HG03175 (cell line): Measurements from ENCODE around the gene ARHGEF11.
"Not testable (repeated sequence)": the region's sequence is repeated elsewhere in the genome, so short reads cannot be mapped to it uniquely, and the experiment has no call there.

Source experiments
- ATAC-seq: cut with Tn5 transposase; IDR thresholded peaks from one replicate; pipeline ENCODE4 v1.9.1; 2021; ENCODE audit warnings: mild to moderate bottlenecking, moderate library complexity; ENCODE audit not compliant: unreplicated experiment

Gene ARHGEF11, protein sequence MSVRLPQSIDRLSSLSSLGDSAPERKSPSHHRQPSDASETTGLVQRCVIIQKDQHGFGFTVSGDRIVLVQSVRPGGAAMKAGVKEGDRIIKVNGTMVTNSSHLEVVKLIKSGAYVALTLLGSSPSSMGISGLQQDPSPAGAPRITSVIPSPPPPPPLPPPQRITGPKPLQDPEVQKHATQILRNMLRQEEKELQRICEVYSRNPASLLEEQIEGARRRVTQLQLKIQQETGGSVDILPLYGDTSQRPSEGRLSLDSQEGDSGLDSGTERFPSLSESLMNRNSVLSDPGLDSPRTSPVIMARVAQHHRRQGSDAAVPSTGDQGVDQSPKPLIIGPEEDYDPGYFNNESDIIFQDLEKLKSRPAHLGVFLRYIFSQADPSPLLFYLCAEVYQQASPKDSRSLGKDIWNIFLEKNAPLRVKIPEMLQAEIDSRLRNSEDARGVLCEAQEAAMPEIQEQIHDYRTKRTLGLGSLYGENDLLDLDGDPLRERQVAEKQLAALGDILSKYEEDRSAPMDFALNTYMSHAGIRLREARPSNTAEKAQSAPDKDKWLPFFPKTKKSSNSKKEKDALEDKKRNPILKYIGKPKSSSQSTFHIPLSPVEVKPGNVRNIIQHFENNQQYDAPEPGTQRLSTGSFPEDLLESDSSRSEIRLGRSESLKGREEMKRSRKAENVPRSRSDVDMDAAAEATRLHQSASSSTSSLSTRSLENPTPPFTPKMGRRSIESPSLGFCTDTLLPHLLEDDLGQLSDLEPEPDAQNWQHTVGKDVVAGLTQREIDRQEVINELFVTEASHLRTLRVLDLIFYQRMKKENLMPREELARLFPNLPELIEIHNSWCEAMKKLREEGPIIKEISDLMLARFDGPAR (N-terminal part only)

DNA sequence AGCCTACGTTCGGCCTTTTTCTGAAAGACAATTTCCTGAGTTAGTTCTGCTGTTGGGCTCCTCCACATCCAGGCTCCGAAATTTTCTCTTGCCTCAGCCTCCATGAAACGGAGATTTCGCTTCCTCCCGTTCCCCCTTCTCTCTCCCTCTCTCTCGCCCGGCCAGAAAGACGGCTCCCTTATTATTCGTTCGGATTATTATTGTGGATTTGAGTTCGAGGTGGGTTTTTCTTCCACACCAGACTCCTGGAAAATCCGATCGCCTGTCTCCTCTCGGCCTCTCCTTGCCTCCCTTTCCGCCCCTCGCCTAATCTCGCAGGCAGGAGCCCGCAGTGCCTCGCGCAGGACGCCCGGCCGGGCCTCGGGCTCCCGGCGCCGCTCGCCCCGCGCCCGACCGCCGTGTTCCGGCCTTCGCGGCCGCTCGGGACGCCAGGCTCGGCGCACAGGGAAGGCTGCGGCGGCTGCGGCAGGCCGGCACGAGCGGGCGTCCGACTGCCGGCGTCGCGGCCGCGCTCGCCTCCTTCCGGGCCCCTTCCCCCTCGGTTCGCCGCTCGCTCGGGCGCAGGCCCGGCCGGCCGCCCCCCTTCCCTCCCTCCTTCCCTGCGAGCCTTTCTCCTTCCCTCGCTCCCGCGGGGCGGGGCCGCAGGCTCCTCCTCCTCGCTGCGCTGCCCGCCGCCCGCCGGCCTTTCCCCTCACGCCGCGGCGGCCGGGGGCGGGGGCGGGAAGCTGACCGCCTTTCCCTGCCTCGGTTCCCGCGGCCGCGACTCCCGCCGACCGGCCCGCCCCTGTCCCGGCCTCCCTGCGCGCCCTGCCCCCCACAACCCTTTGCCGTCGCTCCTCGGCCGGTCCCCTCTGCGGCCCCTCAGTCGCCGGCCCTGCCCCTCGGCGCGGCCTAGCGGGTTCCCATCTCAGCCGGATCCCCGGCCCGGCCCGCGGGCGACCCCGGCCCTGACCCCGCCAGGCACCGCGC lies at the start of gene ARHGEF11:
TSS of gene ARHGEF11 (minus strand) at position 493 of the 969 bp plus-strand sequence. CDS start 1,412 bp downstream, outside the sequence.
- ATAC-seq = peak; percentile 67

DNA sequence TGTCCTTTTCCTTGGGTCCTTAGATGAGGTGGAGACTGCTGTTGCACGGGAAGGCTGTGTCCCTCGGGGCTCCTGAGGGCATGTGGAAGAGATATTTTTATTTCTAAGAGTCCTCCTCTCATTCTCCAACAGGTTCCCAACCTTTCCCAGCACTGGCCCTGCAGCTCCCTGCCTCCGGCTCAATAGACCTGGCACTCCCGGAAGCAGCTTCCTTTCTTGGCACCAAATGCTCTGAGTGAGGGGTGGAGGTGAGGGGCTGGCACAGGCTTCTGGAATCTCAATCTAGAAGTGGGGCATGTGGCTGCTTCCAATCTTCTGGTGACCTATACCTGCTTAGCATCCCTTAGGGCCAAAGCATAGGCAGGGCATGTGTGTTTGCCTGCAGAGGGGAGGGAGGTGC lies 49.5 kb upstream of the ARHGEF11 start:
- no peak for ATAC-seq

DNA sequence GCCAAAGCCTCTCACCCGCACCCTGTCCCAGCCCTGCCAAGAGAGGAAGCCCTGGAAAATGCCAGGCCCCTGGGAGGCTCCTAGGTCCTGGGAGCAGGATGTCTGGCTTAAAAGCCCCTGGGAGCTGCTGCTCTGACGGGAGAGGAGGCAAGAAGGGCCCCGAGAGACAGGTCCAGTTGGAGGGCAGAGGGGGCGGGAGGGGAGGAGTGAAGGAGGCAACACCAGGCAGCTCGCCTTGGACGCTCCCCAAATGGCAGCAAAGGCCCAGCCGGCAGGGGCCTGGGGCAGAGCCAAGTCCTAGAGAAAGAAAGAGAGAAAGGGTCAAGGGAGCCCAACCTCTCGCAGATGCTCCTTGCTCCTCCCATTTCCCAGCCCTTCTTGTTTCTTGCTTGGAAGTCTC lies 47.3 kb upstream of the ARHGEF11 start:
- no peak for ATAC-seq

DNA sequence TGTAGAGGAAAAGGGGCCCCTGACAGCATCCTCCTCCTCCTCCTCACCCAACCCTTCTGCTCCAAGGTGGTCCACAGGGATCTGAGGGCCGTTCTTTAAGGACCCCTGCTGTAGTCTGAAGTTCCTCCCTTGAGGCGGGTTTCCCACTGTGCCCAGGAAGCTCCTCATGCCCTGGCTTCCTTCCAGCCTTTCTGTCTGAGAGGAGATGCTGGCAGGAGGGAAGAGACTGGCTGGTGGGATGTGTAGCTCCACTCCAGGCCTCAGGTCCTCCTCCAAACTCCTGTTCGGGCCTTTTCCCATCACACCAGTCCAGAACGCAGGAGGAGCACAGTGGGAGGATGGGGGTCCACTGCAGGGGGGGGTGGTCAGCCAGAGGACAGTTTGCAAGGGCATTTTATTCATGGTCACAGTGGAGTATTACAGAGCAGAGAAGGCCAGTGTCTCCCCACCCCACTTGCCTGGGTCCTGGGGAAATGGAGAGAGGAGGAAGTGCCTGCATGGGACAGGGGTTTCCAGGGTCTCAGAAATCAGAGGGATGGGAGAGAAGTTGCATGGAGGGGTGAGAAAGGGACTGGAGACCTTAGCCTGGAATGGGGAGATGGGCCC lies 46.2 kb upstream of the ARHGEF11 start:
- ATAC-seq = no peak

DNA sequence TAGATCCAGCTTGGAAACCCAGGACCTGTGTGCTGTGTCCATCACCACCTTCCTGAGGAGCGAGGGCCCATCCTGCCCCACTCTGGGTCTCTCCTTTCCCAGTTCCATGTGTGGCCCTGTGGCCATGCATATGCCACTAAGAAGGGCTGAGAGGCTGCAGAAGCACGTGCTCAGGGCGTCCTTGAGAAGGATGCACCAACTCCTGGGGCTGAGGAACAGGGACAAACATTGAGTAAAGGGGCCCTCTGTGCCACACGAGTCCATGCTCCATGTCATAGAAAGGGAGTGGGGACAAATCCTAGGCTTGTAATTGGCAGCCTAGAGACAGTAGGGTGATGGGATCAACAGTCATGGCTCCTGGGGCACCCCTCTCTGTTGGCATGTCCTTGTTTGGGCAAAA lies 45.6 kb upstream of the ARHGEF11 start:
- no peak for ATAC-seq

DNA sequence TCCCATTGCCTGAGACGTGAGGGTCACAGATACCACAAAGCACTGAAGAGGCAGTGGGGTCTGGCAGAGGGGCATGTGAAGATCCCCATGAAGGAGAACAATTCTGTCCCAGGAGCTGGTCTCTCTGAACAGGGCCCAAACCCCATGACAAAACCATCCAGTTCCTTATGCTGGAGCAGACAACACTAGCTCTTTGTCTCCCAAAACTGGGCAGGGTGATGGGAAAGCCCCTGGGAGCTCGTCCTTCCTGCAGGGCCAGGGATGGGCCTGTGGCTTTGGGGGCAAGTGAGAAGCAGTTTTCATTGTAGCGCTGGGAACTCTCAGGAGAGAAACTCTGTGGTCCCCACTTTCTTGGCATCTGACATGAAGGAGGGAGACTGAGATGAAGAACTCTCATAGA lies 45.2 kb upstream of the ARHGEF11 start:
- ATAC-seq = no peak

DNA sequence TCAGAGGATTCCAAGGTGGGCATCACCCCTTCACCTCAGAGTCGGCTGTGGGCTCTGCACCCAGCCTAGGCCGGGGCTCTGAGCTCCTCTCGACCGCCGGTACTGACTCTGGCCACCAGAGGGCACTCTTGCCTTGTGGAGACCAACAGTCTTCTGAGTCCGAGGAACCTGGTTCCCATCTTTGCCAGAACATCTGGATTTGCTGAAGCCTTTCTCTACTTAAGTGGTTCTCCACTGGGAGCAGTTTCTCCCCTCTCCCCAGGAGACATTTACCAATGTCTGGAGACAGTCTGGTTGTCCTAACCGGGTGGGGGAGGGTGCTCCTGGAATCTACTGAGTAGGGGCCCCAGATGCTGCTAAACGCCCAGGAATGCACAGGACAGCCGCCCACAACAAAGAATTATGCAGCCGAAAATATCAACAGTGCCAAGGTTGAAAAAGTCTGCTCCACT lies 44.7 kb upstream of the ARHGEF11 start:
- no peak for ATAC-seq

DNA sequence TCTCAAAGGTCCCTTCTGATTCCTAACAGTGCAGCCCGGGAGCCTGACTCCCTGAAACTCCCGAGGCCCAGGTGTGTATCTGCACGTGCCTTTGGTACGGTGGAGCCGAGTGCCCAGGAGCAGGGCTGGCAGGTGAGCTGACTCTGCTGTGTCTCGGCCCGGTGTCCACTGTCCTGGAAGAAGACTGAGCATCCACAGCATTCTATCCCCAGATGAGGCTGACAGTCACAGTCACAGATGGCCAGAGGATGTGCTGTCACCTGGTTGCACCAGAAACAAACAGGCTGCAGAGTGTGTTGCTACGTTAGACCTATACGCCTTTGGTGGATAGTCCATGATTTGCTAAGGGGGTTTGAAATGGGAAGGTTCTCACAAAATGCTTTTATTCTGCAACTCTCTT lies 44.2 kb upstream of the ARHGEF11 start:
- ATAC-seq = no peak

DNA sequence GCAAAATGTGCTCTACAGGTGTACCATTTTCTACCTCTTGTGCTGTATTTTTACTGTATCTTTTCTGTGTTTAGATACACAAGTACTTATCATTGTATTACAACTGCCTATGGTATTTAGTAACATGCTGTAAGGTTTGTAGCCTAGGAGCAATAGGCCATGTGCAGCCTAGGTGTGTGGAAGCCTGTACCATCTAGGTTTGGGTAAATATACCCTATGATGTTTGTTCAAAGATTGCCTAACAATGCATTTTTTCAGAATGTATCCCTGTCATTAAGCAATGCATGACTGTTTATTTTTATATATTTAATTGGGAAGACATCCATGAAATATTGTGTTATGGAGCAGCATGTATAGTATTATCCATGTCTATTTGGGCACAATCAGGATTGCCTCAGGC lies 43.1 kb upstream of the ARHGEF11 start:
- ATAC-seq = no peak

DNA sequence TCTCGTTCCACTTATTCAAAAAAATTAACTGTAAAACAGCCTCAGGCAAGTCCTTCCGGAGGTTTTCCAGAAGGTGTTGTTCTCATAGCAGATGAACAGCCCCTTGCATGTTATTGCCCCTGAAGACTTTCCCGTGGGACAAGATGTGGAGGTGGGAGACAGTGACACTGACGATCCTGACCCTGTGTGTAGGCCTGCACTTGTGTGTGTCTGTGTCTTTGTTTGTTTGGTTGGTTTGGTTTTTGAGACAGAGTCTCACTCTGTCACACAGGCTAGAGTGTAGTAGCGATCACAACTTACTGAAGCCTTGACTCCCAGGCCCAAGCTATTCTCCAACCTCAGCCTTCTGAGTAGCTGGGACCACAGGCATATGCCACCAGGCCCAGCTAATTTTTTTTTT lies 41.5 kb upstream of the ARHGEF11 start:
- ATAC-seq = no peak

DNA sequence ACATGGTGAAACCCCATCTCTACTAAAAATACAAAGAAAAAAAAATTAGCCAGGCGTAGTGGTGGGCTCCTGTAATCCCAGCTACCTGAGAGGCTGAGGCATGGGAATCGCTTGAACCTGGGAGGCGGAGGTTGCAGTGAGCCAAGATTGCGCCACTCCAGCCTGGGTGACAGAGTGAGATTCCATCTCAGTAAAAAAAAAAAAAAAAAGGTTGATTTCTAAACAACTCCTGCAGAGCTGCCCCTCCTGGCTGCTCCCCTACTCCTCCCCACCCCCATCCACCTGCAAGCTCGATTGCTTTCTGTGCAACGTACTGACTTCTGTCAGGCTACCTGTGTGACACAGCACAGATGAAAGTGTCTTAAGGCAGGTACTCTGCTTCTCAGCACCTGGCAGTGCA lies 40.8 kb upstream of the ARHGEF11 start:
- no peak for ATAC-seq

DNA sequence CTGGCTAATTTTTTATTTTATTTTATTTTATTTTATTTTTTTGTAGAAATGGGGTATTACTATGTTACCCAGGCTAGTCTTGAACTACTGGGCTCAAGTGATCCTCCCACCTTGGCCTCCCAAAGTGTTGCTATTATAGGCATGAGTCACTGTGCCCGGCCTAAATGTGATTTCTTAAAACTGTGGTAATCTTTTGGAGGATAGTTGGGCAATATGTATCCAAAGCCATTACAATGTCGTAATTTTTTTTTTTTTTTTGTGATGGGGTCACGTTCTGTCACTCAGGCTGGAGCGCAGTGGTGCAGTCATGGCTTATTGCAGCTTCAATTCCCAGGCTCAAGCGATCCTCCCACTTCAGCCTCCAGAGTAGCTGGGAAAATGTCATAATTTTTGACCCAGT lies 39.9 kb upstream of the ARHGEF11 start:
- ATAC-seq = no peak

DNA sequence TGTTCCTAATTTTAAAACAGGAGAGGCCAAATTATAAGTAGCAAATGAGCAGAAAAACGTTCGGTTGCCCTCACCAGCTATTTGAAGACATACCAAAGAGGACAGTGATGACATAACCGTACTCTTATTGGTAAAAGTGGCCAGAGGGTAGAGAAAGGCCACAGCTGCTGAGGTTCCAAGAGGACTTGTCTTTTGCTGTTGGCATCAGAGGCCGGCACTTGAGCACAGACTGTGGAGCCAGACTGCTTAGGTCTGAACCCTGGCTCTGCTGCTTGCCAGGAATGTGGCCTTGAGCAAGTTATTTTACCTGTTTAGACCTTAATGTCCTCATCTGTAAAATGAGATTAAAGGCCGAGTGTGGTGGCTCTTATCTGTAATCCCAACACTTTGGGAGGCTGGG lies 39.2 kb upstream of the ARHGEF11 start:
- ATAC-seq = no peak

DNA sequence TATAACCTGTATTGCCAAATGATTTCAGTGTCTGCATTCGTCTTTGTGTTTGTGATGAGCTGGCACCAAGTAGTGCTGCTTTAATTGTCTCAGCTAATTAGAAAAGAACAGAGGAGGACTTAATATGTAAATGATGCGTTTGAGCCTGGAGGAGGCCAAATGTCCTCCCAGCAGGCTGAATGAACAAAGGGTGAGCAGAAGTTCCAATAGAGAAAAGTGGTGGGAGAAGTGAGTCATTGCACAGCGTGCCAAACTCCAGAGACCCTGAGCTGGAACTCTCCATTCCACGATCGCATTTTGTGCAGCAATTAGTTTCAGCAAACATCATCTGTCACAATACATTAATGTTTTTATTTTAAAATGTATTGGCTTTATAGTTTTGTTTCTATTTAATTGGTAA lies 36.2 kb upstream of the ARHGEF11 start:
- ATAC-seq = no peak

DNA sequence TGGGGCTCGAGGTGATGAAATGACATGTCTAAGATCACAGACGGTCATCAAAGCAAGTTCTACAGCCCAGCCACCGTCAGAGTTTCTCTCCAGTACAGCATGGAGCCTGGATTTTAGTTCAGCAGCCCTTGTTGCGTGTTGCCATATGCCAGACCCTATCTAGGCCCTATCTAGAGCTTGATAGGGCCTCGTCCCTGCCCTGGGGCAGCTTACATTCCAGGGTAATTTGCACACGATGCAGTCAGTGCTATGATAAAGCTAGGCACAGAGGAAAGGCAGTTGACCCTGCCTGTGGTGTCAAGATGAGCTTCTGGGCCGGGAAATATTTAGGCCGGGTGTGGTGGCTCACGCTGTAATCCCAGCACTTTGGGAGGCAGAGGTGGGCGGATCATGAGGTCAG lies 35.2 kb upstream of the ARHGEF11 start:
- no peak for ATAC-seq

DNA sequence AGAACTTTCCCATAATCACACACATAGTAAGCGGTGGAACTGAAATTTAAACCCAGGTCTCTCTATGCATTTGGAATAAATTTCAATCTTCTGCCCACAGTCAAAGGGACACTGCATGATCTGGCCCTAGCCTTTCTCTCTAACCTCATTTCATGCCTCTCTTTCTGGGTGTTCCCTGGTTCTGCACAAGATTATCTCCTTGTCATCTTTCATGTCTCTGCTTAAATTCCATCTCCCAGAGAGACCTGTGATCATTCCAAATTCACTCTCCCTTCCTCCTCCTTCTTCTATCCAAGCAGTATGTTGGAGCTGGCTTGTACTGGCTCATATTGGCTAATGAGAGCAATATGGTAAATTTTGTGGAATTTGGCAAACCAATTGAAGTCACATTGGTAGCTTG lies 31.9 kb upstream of the ARHGEF11 start:
- ATAC-seq = no peak

DNA sequence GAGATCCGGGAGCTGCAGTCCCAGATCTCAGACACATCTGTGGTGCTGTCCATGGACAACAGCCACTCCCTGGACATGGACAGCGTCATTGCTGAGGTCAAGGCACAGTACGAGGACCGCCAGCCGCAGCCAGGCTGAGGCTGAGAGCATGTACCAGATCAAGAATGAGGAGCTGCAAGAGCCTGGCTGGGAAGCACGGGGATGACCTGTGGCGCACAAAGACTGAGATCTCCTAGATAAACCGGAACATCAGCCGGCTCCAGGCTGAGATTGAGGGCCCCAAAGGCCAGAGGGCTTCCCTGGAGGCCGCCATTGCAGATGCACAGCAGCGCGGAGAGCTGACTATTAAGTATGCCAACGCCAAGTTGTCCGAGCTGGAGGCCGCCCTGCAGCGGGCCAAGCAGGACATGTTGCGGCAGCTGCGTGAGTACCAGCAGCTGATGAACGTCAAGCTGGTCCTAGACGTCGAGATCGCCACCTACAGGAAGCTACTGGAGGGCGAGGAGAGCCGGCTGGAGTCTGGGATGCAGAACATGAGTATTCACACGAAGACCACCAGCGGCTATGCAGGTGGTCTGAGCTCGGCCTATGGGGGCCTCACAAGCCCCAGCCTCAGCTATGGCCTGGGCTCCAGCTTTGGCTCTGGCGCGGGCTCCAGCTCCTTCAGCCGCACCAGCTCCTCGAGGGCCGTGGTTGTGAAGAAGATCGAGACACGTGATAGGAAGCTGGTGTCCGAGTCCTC lies 28.6 kb upstream of the ARHGEF11 start:
- no peak for ATAC-seq

DNA sequence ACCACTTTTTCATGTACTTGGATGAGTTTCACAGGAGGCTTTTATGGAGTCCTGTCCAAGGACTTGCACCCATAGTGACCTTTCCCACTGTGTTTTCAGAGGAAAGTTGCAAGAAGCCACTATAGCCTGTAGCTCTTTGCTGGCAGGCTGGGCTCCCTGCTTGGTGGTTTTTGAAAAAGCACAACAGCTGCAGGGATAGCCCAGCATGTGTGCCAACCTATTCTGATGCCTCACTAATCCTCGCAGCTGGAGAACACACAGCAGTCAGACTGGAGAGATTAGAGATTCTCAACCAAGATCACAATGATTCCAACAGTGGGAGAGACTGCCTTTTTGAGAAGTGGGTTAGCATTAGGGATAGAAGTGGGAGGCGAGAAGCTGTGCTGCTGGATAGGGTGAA lies 24.1 kb upstream of the ARHGEF11 start:
- ATAC-seq = no peak

DNA sequence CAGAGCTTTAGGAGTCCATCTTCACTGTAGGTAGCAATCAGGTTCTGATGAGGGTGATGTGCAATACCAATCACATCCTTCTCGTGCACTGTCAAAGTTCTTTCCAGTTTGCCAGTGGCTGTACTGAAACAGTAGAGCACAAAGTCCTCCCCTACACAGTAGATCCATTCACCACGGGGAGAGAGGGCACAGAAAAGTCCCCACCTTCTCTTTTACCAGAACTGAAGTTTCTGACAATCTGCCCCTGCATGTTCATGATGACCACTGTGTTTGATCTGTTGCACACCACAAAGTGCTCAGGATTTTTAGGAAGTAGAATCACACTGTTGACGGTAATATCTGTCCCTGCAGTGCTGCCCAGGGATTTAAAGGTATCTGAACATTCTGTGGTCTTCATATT lies 13.7 kb upstream of the ARHGEF11 start:
- not testable (repeated sequence) for ATAC-seq

DNA sequence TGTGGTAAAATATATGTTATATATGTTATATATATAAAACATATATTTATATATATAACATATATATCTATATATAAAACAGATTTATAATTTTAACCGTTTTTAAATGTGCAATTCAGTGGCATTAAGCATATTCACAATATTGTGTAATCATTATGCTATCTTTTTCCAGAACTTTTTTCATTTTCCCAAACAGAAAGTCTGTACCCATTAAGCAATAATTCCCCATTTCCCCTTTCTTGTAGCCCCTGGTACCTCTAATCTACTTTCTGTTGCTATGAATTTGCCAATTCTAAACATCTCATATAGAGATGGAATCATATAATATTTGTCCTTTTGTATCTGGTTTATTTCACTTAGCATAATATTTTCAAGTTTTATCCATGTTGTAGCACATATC lies 10.7 kb upstream of the ARHGEF11 start:
- no peak for ATAC-seq
